HFF-Myc (cell line): ENCODE results near the gene DCTN2.

Experiments
- DNase-seq: peaks from one replicate; pipeline ENCODE4 v3.0.0-alpha.2; 2011; ENCODE audit warnings: low read depth; ENCODE audit errors: extremely low read depth
- H3K4me3 ChIP-seq: replicated peaks from 2 replicates; pipeline ENCODE4 v1.5.1; 2011; ENCODE audit warnings: low read depth, mild to moderate bottlenecking, control low read depth, low read length
- TF ChIP-seq, protein P1 (sequence below): IDR thresholded peaks from 2 replicates; pipeline ENCODE4 v1.5.1; 2012; ENCODE audit warnings: mild to moderate bottlenecking, low read depth, low read length, control low read depth; ENCODE audit errors: missing control alignments

DCTN2 gene

DNA sequence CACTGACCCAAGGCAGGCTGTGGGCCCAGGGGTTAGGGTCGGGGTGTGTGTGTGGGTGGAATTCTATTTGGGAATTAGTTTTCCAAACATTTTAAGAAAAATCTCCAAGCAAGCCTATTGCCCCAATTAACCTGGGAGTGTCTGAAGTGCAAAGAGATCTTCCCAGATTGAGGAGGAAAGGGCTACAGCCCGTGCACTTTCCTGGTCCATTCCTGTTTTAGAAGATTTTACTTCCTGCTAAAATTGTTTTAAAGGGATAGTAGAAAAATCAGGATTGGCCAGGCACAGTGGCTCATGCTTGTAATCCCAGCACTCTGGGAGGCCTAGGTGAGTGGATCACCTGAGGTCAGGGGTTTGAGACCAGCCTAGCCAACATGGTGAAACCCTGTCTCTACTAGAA lies 5.3 kb downstream of the DCTN2 start:
- TF ChIP-seq, protein P1, sequence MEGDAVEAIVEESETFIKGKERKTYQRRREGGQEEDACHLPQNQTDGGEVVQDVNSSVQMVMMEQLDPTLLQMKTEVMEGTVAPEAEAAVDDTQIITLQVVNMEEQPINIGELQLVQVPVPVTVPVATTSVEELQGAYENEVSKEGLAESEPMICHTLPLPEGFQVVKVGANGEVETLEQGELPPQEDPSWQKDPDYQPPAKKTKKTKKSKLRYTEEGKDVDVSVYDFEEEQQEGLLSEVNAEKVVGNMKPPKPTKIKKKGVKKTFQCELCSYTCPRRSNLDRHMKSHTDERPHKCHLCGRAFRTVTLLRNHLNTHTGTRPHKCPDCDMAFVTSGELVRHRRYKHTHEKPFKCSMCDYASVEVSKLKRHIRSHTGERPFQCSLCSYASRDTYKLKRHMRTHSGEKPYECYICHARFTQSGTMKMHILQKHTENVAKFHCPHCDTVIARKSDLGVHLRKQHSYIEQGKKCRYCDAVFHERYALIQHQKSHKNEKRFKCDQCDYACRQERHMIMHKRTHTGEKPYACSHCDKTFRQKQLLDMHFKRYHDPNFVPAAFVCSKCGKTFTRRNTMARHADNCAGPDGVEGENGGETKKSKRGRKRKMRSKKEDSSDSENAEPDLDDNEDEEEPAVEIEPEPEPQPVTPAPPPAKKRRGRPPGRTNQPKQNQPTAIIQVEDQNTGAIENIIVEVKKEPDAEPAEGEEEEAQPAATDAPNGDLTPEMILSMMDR, result no peak
- no peak for DNase-seq
- no peak overlapping the region for H3K4me3 ChIP-seq

DNA sequence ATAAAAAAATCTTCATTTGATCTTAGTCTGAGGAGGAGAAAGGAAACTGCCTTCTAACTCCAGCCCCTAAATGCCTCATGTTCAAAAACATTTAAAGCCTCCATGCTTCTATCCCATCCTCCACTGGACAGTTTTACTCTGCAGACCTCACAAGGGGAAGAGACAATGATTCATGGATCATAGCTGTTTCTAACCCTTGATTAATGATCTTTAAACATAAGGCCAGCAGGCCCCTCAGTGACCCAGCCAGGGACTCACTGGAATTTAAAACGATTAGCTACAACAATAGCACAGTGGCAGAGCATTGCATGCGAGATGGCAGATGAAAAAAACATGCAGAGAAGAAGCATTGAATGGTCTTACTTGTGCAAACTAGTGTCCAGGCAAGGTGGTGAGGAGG lies 6.0 kb downstream of the DCTN2 start:
- TF ChIP-seq, protein P1, result no peak
- no peak overlapping the region for H3K4me3 ChIP-seq
- DNase-seq, result no peak

DNA sequence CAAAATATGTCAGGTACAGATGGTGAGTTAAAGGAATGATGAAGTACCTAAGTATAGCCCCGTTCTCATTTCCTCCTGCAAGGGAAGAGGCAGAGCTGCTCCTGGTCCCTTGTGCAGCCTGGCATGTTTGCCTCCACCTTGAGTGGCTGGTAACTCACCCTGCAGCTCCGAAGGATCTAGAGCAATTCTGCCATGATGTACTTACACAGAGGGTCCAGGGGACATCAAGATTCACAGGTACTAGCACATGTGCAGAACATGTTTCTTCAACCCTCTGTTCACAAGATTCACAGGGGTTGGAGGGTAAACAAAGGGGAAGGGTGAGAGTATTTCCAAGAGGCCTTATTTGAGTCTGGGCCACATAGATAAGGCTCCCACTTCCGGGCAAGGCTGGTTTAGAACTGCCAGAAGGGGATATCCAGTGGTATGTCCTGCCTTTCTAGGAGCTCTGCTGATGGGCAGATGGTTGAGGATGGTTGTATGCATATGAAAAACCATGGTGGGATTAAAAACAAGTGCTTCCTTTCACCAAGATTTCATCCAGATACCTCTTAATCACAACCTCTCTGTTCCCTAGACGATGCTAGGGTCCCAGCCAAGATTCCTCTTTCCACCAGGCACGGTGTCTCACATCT lies 7.7 kb downstream of the DCTN2 start:
- no peak for DNase-seq
- no peak overlapping the region for H3K4me3 ChIP-seq
- TF ChIP-seq, protein P1, result no peak

DNA sequence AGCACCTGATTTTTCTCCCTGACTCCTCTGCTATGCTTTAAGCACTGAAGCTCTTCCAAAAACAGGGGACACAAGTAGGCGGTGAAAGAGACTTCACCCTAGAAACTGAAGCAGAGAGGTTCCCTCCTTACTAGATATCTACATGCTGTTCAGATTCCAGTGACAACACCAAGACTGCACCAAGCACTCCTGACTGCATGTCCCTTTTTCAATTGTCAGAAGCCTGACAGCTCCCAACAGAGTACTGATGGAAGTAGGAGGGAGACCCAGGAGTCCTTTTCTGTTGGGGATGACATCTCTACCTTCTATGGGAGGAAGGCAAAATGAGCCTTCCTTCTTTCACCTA lies 10.4 kb downstream of the DCTN2 start:
- no peak for DNase-seq
- TF ChIP-seq, protein P1, result no peak
- H3K4me3 ChIP-seq, result no peak overlapping the region

DNA sequence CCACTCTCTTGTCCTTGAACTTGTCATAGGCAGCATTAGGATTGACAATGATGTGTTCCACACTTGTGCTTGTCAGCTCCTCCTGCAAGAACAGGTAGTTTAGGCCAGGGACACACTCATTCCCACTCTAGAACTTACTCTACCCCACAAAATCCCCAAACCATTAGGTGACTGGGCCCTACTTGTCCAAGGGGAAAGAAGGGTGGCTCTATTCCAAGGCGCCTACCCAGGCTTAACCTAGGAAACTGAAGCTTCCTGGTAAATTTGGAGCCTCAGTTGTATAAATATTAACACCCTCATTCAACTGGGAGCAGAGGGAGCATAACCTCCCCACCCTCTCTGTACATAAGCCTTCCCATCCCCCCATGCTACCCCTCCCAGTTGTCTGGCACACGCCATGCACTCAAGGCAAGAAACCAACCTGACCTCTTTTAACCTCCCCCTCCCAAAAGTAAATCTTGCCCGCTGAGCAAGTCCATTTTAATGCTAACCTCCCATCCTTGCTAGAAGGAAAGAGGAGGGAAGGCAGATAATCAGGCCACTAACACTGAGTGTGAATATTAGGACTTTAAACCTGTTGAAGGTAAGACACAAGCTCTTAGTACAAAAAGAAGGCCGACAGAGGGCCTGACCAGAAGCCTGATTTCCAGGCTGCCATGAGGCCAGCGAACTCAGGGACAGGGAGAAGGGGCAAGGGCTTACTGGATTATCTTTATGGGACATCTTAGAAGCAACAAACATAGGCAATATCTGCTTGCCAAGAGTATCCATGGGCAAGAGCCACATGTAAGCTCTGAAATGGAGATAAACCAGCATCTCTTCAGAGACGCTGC lies 11.0 kb downstream of the DCTN2 start:
- no peak for DNase-seq
- H3K4me3 ChIP-seq, result no peak overlapping the region
- TF ChIP-seq, protein P1, result no peak

DNA sequence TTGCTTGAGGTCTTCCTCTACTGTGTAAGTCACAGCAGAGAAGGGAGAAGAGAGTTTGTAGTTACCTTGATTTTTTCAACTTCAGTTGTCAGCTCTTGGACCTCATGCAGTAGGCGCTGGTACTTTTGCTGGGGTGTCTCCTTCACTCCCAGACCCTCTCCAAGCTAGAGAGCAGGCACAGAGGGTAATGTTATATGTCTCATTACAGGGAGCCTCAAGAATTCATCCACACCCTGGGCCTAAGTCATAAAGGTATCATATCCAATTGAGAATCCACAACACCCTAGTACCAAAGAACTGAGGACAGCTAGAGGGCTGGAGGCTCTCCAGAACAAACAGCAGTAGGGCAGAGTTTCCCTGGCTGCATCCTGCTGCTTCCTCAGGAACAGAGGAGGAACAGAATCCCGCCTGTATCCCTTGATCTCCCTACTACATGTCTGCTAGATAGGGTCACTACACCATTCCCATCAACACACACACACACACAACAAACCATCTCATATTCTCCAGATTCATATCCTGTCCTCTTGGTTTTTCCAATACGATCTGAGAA lies 11.9 kb downstream of the DCTN2 start:
- no peak overlapping the region for H3K4me3 ChIP-seq
- no peak for DNase-seq

More for the DNA sequence above, 11.9 kb downstream of the DCTN2 start:
- TF ChIP-seq, protein P1, result no peak
